ENCODE results near the gene GCKR. TPM values are rescaled to one million over a fixed set of nuclear protein-coding genes. Genes with fewer than 3 reads are reported as not detected.

GCKR gene
- total and polyA plus RNA-seq, 2 of the 13 experiments (the other 11 are each of a cell fraction or from before 2014, with no cell fraction given): 15.2 to 48.3 TPM

DNA sequence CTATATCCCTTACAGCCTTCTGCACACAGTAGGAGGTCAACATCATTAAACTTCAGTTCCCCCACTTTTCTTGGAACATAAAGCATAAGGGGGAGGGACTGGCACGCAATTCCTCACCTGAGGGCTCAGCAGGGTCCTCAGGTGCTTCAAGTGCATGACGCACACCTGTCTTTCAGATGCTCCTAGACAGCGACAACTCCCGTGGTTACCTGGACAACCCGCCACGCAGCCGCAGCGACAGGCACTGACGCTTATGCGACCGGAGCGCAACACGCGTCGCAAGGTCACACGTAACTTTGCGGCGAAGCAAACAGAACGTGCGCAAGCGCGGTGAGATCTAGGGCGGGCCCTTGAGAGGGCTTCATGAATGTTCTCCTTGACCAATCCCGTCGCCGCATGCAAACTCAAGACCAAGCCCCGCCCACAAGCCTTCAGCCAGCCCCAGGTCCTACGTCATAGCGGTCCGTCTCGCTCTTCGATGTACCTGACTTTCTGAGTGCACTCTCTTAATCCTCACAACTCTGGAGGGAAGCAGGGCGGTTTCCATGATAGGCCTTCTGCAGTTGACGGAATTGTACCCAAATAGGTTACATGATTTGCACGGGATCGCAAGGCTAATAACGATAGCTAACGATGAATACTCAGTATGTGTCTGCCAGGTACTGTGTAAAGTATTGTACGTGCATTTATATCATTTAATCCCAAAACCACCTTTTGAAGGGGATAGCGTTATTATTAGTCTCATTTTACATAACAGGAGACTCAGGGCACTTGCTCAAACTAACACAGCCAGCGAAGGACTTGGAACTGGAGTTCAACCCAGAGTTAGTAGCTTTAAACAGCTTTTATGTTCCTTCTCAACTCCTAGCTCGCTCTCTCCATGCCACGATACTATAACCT, 6.9 kb upstream of the GCKR start, which contains the start of gene IFT172 (continued):
- TF ChIP-seq, protein P1, sequence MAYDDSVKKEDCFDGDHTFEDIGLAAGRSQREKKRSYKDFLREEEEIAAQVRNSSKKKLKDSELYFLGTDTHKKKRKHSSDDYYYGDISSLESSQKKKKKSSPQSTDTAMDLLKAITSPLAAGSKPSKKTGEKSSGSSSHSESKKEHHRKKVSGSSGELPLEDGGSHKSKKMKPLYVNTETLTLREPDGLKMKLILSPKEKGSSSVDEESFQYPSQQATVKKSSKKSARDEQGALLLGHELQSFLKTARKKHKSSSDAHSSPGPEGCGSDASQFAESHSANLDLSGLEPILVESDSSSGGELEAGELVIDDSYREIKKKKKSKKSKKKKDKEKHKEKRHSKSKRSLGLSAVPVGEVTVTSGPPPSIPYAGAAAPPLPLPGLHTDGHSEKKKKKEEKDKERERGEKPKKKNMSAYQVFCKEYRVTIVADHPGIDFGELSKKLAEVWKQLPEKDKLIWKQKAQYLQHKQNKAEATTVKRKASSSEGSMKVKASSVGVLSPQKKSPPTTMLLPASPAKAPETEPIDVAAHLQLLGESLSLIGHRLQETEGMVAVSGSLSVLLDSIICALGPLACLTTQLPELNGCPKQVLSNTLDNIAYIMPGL (CRISPR knock-in tag; IDR thresholded peaks at IDR 0.05; ENCODE audit: borderline replicate concordance in 1 of 2, low read depth in 1 of 2): peak; percentile 76 to 79; a peak in 1 of 4 replicates
- TF ChIP-seq, protein P2, sequence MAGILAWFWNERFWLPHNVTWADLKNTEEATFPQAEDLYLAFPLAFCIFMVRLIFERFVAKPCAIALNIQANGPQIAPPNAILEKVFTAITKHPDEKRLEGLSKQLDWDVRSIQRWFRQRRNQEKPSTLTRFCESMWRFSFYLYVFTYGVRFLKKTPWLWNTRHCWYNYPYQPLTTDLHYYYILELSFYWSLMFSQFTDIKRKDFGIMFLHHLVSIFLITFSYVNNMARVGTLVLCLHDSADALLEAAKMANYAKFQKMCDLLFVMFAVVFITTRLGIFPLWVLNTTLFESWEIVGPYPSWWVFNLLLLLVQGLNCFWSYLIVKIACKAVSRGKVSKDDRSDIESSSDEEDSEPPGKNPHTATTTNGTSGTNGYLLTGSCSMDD (CRISPR knock-in tag; IDR thresholded peaks at IDR 0.05): no peak
- no peak for TF ChIP-seq ZFAT (CRISPR knock-in tag; conservative IDR thresholded peaks at IDR 0.05)
- no peak for TF ChIP-seq NR3C1 (CRISPR knock-in tag; IDR thresholded peaks at IDR 0.05)
- TF ChIP-seq MYC (CRISPR knock-in tag; IDR thresholded peaks at IDR 0.05; ENCODE audit: borderline replicate concordance): peak; percentile 81; the same call in 1 of the 2 replicates
- peak; percentile 99 for TF ChIP-seq FOXK2 (IDR thresholded peaks at IDR 0.05)
- TF ChIP-seq RARA (CRISPR knock-in tag; IDR thresholded peaks at IDR 0.05): no peak
- TF ChIP-seq FOXM1 (CRISPR knock-in tag; IDR thresholded peaks at IDR 0.05): no peak
- no peak for TF ChIP-seq CENPX (CRISPR knock-in tag; IDR thresholded peaks at IDR 0.05)
- TF ChIP-seq NFYB (CRISPR knock-in tag; IDR thresholded peaks at IDR 0.05): peak; percentile 65
- TF ChIP-seq ZNF891 (CRISPR knock-in tag; IDR thresholded peaks at IDR 0.05): peak; percentile 92
- TF ChIP-seq, protein P3, sequence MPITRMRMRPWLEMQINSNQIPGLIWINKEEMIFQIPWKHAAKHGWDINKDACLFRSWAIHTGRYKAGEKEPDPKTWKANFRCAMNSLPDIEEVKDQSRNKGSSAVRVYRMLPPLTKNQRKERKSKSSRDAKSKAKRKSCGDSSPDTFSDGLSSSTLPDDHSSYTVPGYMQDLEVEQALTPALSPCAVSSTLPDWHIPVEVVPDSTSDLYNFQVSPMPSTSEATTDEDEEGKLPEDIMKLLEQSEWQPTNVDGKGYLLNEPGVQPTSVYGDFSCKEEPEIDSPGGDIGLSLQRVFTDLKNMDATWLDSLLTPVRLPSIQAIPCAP (CRISPR knock-in tag; IDR thresholded peaks at IDR 0.05; ENCODE audit: low read depth): no peak
- TF ChIP-seq CC2D1A (CRISPR knock-in tag; IDR thresholded peaks at IDR 0.05): 0 out of 2 replicates have a peak, but pooled peaks have one; percentile 26
- peak; percentile 51 for TF ChIP-seq RXRB (CRISPR knock-in tag; IDR thresholded peaks at IDR 0.05; ENCODE audit: borderline replicate concordance)
- TF ChIP-seq, protein P4, sequence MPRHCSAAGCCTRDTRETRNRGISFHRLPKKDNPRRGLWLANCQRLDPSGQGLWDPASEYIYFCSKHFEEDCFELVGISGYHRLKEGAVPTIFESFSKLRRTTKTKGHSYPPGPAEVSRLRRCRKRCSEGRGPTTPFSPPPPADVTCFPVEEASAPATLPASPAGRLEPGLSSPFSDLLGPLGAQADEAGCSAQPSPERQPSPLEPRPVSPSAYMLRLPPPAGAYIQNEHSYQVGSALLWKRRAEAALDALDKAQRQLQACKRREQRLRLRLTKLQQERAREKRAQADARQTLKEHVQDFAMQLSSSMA (CRISPR knock-in tag; IDR thresholded peaks at IDR 0.05): 0 out of 2 replicates have a peak, but pooled peaks have one; percentile 61
- no peak for TF ChIP-seq ZNF253 (CRISPR knock-in tag; IDR thresholded peaks at IDR 0.05; ENCODE audit: borderline replicate concordance)
- peak; percentile 40 for TF ChIP-seq ZFY (CRISPR knock-in tag; IDR thresholded peaks at IDR 0.05)
- no peak for TF ChIP-seq PHB2 (IDR thresholded peaks at IDR 0.05; ENCODE audit: partially characterized antibody)
- TF ChIP-seq RORA (CRISPR knock-in tag; IDR thresholded peaks at IDR 0.05): no peak
- no peak for TF ChIP-seq SNRNP70 (IDR thresholded peaks at IDR 0.05; ENCODE audit: low read depth, low read length)
- no peak for TF ChIP-seq ADNP (CRISPR knock-in tag; IDR thresholded peaks at IDR 0.05)
- no peak for TF ChIP-seq ZNF737 (CRISPR knock-in tag; IDR thresholded peaks at IDR 0.05; ENCODE audit: borderline replicate concordance)
- peak; percentile 89 for TF ChIP-seq KMT2B (CRISPR knock-in tag; IDR thresholded peaks at IDR 0.05)
- 0 out of 2 replicates have a peak, but pooled peaks have one; percentile 79 for TF ChIP-seq ZNF879 (CRISPR knock-in tag; IDR thresholded peaks at IDR 0.05)
- no peak; the same call in 1 of the 2 replicates for TF ChIP-seq ZNF558 (CRISPR knock-in tag; IDR thresholded peaks at IDR 0.05; ENCODE audit: borderline replicate concordance)
- no peak for TF ChIP-seq BRD4 (CRISPR knock-in tag; IDR thresholded peaks at IDR 0.05)
- TF ChIP-seq ZNF782 (CRISPR knock-in tag; IDR thresholded peaks at IDR 0.05; ENCODE audit: borderline replicate concordance): 0 out of 2 replicates have a peak, but pooled peaks have one; percentile 90

All from HepG2 (cell line).